ENCODE data around the gene ATP6V0A4.
"Not testable (repeated sequence)": the region's sequence is repeated elsewhere in the genome, so short reads cannot be mapped to it uniquely, and the experiment has no call there.

The ATP6V0A4 gene

GRCh38 chr7:138797715-138798320 lies at the start of gene ATP6V0A4, which contains the start of gene TMEM213:
Gene ATP6V0A4 (minus strand): TSS chr7:138798196. CDS start chr7:138771247, 26,949 bp downstream.
Gene TMEM213 (plus strand): TSS chr7:138797994. CDS start chr7:138798105, 111 bp downstream.
- no peak for DNase-seq (ENCODE audit: low spot score)

- no peak for DNase-seq (ENCODE audit: low spot score)
These were observed 47.7 kb upstream of the ATP6V0A4 start for GRCh38 chr7:138845711-138846110.

GRCh38 chr7:138843632-138844580 lies 45.9 kb upstream of the ATP6V0A4 start:
- DNase-seq (ENCODE audit: low spot score): no peak

- DNase-seq (ENCODE audit: low spot score): no peak
These were observed 44.1 kb upstream of the ATP6V0A4 start for GRCh38 chr7:138842111-138842510.

GRCh38 chr7:138838166-138838565 lies 40.2 kb upstream of the ATP6V0A4 start:
- no peak for DNase-seq (ENCODE audit: low spot score)

DNA sequence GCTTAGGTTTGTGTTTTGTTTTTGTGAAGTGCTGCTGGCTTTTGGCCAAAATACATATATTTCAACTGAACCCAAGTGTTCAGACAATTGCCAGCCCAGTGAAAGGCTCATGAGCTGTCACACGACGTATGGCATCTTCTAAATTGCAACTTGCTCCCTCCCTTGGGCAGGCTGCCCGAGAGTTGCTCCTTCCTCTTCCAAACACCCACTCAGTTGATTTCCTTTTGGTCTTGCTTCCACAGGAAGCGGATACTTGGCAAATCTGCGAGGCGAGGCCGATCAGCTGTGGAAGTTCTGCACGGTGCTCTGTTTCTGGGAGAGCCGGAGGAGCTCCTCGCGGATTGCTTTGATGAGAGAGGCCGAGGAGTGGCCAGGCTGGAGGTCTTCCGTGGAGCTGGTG lies 39.6 kb upstream of the ATP6V0A4 start:
- peak; percentile 22 for DNase-seq (ENCODE audit: low spot score)

DNA sequence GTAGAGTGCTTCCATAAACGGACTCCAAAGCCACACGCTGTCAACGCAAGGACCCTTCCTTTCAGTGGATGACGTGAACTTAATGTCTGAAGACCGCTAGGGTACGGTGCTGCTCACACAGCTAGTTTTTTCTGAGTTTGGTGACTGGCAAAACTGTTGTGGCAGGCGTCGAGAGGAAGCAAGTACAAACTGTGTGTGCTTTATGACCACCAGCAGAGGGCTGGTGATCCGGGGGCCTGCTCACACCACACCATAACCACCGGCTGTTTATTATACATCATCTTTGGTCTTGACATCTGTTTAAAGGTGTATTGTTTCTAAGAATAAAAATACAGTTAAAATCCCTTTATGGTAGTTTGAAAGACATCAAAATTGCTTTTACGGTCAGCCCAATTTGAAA lies 37.1 kb upstream of the ATP6V0A4 start:
- DNase-seq (ENCODE audit: low spot score): no peak

GRCh38 chr7:138834583-138834982 lies 36.6 kb upstream of the ATP6V0A4 start:
- DNase-seq (ENCODE audit: low spot score): no peak

DNA sequence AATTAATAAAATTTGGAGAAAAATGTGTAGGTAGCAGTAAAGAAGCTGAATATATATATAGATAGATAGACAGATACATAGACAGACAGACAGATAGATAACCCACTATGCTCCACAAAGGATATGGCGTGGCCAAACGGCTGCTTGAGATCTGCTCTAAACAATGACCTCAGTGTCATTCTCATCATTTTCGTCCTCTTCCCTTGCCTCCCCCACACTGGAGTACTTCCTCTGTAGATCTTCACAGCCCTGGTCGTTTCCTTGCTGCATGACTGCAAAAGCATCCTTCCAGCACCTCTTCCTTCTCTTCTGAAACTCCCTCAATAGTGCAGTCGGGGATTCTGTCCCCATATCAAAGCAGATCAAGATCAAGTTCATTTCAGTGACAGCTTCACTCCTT lies 35.6 kb upstream of the ATP6V0A4 start:
- no peak for DNase-seq (ENCODE audit: low spot score)

- no peak for DNase-seq (ENCODE audit: low spot score)
These were observed 35.0 kb upstream of the ATP6V0A4 start for GRCh38 chr7:138832966-138833365.

GRCh38 chr7:138829335-138829734 lies 31.3 kb upstream of the ATP6V0A4 start:
- DNase-seq (ENCODE audit: low spot score): no peak

DNA sequence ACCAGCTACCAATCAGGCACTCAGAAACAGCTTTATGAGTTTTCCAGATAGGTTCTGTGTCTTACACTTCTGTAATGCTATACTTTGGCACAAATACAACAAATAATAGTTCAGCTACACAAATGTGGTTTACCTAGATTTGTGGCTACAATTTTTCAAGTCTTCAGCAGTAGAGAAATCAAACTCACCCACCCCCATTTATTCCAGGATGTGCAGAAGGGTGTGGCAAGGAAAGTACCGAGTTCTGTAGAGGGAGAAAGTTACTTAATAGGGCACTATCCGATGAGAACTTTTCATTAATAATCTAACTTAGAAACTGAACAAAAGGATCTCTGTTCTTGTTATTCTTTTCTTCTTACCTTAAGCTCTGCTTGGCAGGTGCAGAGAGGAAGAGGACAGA lies 30.3 kb upstream of the ATP6V0A4 start:
- no peak for DNase-seq (ENCODE audit: low spot score)

DNA sequence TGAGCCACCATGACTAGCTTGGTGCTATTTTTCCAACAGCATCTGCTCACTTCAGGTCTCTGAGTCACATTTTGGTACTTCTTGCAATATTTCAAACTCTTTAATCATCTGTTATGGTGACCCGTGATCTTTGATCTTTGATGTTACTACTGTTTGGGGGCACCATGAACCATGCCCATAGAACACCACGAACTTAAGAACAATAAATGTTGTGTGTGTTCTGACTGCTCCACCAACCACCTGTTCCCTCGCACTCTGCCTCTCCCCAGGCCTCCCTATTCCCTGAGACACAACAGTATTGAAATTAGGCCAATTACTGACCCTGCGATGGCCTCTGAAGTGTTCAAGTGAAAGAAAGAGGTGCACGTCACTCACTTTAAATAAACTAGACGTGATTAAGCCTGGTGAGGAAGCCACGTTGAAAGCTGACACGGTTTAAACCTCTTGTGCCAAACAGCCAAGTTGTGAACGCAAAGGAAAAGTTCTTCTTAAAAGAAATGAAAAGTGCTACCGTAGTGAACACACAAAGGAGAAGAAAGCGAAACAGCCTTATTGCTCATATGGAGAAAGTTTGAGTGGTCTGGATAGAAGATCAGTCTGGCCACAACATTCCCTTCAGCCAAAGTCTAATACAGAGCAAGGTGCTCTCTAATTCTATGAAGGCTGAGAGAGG lies 27.2 kb upstream of the ATP6V0A4 start:
- no peak for DNase-seq (ENCODE audit: low spot score)

DNA sequence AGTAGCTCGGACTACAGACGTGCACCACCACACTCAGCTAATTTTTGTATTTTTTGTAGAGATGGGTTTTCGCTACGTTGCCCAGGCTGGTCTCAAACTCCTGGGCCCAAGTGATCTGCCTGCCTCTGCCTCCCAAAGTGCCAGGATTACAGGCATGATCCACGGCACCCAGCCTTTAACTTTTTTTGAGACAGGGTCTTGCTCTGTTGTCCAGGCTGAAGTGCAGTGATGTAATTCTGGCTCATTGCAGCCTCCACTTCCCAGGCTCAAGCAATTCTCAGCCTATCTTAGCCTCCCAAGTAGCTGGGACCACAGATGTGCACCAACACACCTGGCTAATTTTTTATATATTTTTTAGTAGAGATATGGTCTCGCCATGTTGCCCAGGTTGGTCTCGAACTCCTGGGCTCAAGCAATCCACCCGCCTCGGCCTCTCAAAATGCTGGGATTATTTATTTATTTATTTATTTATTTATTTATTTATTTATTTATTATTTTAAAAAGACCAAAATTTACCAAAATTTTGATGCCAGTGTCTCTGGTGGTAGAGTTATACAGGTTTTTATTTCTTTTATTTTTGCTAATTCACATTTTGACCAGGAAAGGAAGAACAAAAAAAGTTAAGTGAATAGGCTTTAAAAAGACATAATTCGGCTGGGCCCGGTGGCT lies 25.0 kb upstream of the ATP6V0A4 start:
- DNase-seq (ENCODE audit: low spot score): no peak

- DNase-seq (ENCODE audit: low spot score): no peak
These were observed 23.9 kb upstream of the ATP6V0A4 start for GRCh38 chr7:138821912-138822311.

GRCh38 chr7:138819625-138820024 lies 21.6 kb upstream of the ATP6V0A4 start:
- no peak for DNase-seq (ENCODE audit: low spot score)

DNA sequence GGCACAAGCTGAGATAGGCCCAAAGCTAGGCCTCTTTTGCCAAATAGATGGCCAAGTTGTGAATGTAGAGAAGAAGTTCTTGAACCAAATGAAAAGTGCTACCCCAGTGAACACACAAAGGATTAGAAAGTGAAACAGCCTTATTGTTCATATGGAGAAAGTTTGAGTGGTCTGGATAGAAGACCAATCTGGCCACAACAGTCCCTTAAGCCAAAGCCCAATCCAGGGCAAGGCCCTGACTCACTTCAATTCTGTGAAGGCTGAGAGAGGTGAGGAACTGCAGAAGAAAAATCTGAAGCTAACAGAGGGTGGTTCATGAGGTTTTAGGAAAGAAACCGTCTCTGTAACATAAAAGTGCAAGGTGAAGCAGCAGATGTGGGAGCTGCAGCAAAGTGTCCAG lies 18.7 kb upstream of the ATP6V0A4 start:
- DNase-seq (ENCODE audit: low spot score): no peak

- no peak for DNase-seq (ENCODE audit: low spot score)
These were observed 16.9 kb upstream of the ATP6V0A4 start for GRCh38 chr7:138814816-138815332.

DNA sequence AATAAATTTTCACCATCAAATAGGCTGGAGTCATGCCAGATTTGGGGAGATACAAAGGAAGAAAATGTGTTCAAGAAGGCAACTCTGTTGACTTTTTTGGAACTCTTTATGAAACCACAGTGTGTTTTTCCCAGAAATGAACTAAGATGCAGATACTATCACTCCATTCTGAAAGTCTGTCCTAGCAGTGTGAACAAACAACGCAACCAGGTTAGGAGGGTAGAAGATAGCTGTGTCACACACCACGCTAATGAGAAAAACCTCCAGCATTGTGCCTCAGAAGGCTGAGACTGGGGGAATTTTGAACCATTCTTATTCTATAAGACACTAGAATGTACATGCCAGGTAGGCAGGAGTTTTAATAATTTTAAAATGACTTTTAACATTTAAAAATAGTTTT lies 15.9 kb upstream of the ATP6V0A4 start:
- no peak for DNase-seq (ENCODE audit: low spot score)

DNA sequence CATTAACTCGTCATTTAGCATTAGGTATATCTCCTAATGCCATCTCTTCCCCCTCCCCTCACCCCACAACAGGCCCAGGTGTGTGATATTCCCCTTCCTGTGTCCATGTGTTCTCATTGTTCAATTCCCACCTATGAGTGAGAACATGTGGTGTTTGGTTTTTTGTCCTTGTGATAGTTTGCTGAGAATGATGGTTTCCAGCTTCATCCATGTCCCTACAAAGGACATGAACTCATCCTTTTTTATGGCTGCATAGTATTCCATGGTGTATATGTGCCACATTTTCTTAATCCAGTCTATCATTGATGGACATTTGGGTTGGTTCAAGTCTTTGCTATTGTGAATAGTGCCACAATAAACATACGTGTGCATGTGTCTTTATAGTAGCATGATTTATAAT lies 13.3 kb upstream of the ATP6V0A4 start:
- DNase-seq (ENCODE audit: low spot score): not testable (repeated sequence)

GRCh38 chr7:138809346-138809745 lies 11.3 kb upstream of the ATP6V0A4 start:
- DNase-seq (ENCODE audit: low spot score): no peak

- DNase-seq (ENCODE audit: low spot score): no peak
These were observed 6.6 kb upstream of the ATP6V0A4 start for GRCh38 chr7:138804618-138805017.
